ENCODE results near the gene S100A4. TPM values are rescaled to one million over a fixed set of nuclear protein-coding genes. Genes with fewer than 3 reads are reported as not detected.

S100A4 gene
- total RNA-seq, 1 experiment from 2014 or later = 40.4 TPM

- in situ Hi-C loops (cut with HindIII; ENCODE audit: low pct_unique_long_range_greater_than_20kb, low sequenced_read_pairs) = no loop called here
Measured at GRCh38 chr1:153550827-153551500, 5.4 kb upstream of the S100A4 start.

DNA sequence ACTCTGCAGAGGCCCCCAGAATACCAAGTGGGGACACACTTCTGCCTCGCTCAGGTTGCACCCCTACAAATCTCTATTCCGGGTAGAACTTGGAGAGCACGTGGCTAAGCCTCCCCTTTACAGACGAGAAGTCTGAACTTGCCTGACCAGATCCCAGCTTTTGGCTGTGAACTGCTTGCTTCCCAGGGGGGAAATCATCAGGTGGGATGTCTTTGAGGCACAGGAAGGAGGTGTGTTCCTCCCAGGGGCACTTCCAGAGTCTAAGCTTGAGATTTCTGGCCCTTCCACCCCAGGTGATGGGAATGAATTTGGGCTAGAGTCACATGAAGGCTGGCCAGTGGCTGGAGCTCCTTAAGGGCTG is 4.8 kb upstream of the S100A4 start:
- no peak for DNase-seq (ENCODE audit: low read depth)
- in situ Hi-C loops (cut with HindIII; ENCODE audit: low pct_unique_long_range_greater_than_20kb, low sequenced_read_pairs) = no loop called here

More at GRCh38 chr1:153550827-153551500, 5.4 kb upstream of the S100A4 start:
- DNase-seq (ENCODE audit: low read depth) = no peak

- in situ Hi-C loops (cut with HindIII; ENCODE audit: low pct_unique_long_range_greater_than_20kb, low sequenced_read_pairs) = no loop called here
- no peak for DNase-seq (ENCODE audit: low read depth)
Measured at GRCh38 chr1:153549741-153550397, 4.3 kb upstream of the S100A4 start.

GRCh38 chr1:153548722-153549688 is 3.4 kb upstream of the S100A4 start, which contains the start of gene S100A3:
Gene S100A3 (minus strand): TSS chr1:153549258. CDS start chr1:153548485, 773 bp downstream.
- DNase-seq (ENCODE audit: low read depth) = peak; percentile 61
- in situ Hi-C loops (cut with HindIII; ENCODE audit: low pct_unique_long_range_greater_than_20kb, low sequenced_read_pairs) = no loop called here

DNA sequence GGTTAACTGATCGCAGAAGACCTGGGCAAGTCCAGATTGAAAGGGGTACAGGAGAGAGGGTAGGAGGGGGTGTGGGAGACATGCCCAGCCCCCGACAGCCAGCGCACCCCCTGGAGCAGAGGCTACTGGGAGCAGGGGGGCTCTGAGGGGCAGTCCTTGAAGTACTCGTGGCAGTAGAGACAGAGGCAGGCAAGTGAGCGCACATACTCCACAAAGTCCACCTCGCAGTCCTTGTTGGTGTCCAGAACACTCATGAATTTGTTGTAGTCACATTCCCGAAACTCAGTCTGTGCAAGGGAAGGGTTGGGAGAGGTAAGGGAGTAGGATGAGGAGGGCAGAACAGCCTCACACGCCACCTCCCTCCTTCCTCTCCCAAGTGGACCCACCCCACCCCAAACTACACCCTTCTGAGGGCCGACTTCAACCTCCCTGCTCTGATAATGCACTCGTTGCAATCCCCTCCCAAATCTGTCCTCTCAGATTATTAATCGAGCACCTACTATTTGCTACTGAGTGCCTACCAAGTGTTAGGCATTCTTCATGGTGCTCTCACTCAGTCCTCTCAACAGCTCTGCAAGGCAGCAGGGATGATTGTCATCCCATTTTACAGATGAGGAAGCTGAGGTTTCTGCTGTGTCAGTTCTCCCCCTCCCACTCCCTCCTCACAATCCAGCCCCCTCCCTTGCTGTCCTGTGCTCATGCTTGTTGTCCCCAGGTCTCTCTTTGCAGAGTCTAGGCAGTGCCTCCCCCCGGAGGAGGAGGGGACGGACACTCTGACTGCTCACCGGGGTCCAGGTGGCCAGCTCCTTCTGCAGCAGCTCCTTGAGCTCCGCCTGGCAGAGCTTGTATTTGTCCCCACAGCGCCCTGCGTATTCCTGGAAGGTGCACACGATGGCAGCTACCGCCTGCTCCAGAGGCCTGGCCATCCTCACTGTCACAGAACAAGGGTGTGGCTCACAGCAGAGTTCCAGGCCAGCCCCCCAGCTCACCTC is 2.2 kb upstream of the S100A4 start:
- in situ Hi-C loops (cut with HindIII; ENCODE audit: low pct_unique_long_range_greater_than_20kb, low sequenced_read_pairs) = no loop called here

DNA sequence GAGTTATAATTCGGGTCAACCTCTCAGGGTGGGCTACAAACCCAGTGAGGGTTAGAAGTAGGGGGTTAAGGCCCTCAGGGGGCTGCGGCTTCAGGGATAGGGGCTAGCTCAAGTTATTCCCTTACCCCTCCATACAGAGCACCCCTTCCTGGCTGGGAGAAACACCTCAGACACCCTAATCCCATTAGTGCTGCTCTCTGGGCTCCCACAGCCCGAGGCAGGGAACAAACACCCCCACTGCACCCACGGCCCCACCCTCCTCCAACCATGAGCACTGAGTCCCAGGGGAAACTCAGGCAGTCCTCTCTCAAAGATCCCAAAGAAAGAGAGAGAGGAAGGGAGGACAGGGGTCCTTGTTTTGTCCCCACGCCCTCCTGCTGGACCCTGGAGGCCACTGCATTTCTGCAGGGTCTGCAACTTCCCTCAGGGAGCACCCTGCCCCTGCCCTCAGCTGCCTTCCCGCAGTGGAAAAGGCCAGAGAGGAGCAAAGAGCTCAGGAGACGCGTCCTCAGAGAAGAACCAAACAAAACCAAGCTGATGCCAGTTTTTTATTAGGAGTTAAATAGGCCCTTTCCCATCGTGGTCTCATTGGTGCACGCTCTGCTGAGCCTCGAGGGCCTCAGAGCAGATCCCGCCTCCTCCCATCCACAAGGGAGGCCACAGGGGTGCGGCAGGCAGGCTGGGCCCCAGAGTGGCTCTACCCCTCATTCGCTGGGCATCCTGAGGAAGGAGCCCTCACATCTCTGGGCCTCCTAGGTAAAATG is 1.4 kb upstream of the S100A4 start:
- DNase-seq (ENCODE audit: low read depth) = no peak
- in situ Hi-C loops (cut with HindIII; ENCODE audit: low pct_unique_long_range_greater_than_20kb, low sequenced_read_pairs) = no loop called here

More for the DNA sequence above, 2.2 kb upstream of the S100A4 start:
- DNase-seq (ENCODE audit: low read depth) = no peak

DNA sequence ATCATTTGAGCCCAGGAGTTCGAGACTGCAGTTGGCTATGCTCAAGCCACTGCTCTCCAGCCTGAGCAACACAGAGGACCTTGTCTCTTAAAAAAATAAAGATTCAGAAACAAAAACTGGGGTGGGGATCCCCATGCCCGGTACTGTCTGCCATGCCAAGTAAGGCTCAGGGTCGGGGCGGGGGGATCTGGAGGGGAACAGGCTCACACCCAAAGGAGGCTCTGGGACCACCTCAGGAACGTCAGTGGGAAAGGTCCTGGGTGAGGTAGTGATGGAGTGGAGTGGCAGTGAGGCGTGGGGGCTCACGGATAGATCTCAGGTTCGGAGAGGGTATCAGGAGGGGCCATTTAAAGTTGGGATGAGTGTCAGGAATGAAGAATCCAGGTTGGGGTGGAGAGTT is 765 bp upstream of the S100A4 start:
- DNase-seq (ENCODE audit: low read depth) = no peak
- in situ Hi-C loops (cut with HindIII; ENCODE audit: low pct_unique_long_range_greater_than_20kb, low sequenced_read_pairs) = no loop called here

- in situ Hi-C loops (cut with HindIII; ENCODE audit: low pct_unique_long_range_greater_than_20kb, low sequenced_read_pairs) = no loop called here
- no peak for DNase-seq (ENCODE audit: low read depth)
Measured at GRCh38 chr1:153544453-153545066, 1.0 kb downstream of the S100A4 start.

- in situ Hi-C loops (cut with HindIII; ENCODE audit: low pct_unique_long_range_greater_than_20kb, low sequenced_read_pairs) = no loop called here
- no peak for DNase-seq (ENCODE audit: low read depth)
Measured at GRCh38 chr1:153543736-153544135, 1.9 kb downstream of the S100A4 start.

DNA sequence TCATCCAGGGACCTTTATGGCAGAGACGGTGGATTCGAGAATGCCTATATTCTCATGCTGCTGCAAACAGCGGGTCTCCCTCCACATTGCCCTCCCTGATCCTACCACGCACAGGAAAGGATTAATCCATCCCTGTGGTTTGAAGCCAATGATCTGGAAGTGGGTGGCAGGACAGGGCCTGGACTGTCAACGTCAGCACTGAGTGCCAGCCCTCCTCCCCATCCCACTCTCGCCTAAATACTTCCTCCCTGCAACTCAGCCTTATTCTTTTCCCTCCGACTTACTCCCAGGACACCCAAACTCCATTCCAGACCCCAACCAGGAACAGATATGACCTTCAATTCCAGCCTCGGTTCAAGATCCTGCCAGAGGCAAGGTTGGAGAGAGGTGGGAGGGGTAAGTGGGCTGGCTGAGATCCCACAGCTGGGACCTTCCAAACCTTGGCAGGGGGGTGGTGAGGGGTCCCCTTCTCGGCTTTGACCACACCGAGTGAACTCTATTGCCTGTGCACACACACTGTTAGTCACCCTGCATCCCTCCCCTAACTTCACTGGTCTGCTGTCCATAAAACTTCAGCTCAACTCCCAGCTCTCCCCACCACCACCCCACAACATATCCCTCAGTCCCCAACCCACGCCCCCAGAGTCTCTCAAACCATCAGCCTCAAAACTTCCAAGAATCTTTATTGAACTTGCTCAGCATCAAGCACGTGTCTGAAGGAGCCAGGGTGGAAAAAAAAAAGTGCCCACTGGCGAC is 2.5 kb downstream of the S100A4 start:
- in situ Hi-C loops (cut with HindIII; ENCODE audit: low pct_unique_long_range_greater_than_20kb, low sequenced_read_pairs) = no loop called here

DNA sequence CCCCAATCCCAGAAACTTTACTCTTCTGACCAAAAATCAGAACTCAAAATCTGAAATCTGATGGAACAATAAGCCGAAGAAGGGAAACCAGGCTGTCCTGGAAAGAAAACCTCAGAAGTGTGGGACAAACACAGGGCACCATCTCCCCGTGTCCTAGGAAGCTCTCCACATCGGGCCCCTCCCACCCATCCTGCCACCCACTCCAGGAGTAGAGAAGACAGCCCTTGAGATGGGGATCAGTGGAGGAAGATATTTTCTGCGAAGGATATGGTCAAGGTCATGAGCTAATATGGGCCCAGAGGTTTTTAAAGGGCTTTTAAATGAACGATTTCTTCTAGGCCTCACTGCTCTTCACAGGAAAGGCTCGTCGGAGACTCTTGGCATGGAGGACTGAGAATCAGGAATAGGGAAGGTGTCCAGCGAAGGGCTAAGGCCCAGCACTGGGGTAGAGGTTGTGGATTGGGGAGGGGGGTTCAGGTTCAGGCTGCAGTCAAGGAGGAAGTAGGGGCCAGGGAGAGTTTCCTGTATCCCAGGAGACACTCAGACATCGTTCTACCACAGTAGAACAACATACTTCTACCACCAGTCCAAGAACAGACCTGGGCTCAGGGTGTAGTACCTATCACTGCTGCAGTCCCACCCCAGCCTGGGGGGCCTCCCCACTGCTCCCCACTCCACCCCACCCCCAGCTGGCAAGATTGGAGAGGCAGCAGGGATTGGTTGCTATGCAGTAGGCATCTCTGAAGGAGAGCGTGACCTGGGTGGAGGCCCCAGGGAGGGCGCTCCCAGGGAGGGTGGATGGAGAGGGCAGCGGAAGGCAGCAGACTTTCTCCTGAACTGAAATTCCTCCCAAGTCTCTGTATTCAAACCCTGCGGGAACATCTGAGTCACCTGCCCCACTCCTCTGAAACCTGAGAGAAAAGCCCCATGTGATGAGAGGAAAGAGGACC is 3.7 kb downstream of the S100A4 start:
- no peak for DNase-seq (ENCODE audit: low read depth)
- in situ Hi-C loops (cut with HindIII; ENCODE audit: low pct_unique_long_range_greater_than_20kb, low sequenced_read_pairs) = no loop called here

More for the DNA sequence above, 2.5 kb downstream of the S100A4 start:
- no peak for DNase-seq (ENCODE audit: low read depth)

GRCh38 chr1:153540394-153541361 is 4.9 kb downstream of the S100A4 start, which contains the start of gene S100A5:
Gene S100A5 (minus strand): TSS chr1:153540934. CDS start chr1:153540191, 743 bp downstream.
- in situ Hi-C loops (cut with HindIII; ENCODE audit: low pct_unique_long_range_greater_than_20kb, low sequenced_read_pairs) = no loop called here
- no peak for DNase-seq (ENCODE audit: low read depth)

- DNase-seq (ENCODE audit: low read depth) = no peak
- in situ Hi-C loops (cut with HindIII; ENCODE audit: low pct_unique_long_range_greater_than_20kb, low sequenced_read_pairs) = no loop called here
Measured at GRCh38 chr1:153539395-153540093, 6.1 kb downstream of the S100A4 start.
